ENCODE measurements around the gene RNF168.
"Not testable (repeated sequence)": the region's sequence is repeated elsewhere in the genome, so short reads cannot be mapped to it uniquely, and the experiment has no call there.

Gene RNF168

DNA sequence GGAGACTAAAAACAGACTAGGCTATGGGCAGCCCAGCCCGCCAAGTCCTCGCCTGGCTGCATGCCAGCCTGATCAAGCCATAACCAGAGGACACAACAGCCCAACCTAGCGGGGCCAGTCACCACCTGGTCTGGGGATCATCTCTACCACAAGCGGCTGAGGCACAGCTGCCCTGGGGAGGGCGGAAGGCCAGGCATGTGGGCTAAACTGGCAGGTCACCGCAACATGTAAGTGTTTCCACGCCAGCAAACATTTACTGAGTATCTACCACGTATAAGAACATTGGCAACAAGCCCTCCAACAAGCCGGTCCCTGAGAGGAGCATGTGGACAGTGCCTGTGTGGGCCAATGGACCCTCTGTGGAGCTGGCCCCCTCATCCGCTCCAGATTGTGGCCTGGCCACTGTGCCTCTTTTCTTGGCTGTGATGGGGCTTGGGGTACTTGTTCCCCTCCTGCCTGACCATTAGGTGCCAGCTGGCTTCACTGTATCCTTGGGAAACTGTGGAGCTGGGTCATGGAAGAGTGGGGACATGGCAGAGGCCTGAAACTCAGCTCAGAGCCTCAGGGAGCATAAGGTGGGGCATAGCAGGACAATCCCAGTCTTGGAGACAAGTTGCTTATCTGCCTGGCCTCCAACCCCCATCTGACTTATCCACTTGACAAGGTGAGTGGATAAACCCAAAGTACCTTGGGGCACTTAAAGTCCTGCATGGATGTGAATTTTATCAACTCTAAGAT, 80.4 kb downstream of the RNF168 start:
- TF ChIP-seq ZBTB48 (tag by site-specific recombination; IDR thresholded peaks at IDR 0.05) (peak; percentile 34; the same call in 1 of the 2 replicates), ZNF600 (tag by site-specific recombination; IDR thresholded peaks at IDR 0.05) (peak; percentile 88), ZNF585B (tag by site-specific recombination; IDR thresholded peaks at IDR 0.05) (no peak), ZNF548 (tag by site-specific recombination; IDR thresholded peaks at IDR 0.05) (no peak), TSHZ1 (tag by site-specific recombination; IDR thresholded peaks at IDR 0.05; ENCODE audit: borderline replicate concordance) (no peak), GLIS2 (tag by site-specific recombination; IDR thresholded peaks at IDR 0.05) (0 out of 2 replicates have a peak, but pooled peaks have one; percentile 49), PRDM1 (tag by site-specific recombination; IDR thresholded peaks at IDR 0.05) (no peak), ZNF114 (tag by site-specific recombination; IDR thresholded peaks at IDR 0.05) (no peak), ZNF148 (tag by site-specific recombination; IDR thresholded peaks at IDR 0.05; ENCODE audit: borderline replicate concordance) (no peak), ZNF18 (tag by site-specific recombination; IDR thresholded peaks at IDR 0.05) (no peak), ZNF692 (tag by site-specific recombination; IDR thresholded peaks at IDR 0.05) (no peak), ELK4 (IDR thresholded peaks at IDR 0.05; ENCODE audit: borderline replicate concordance, low read depth, low read length) (no peak)
- TF ChIP-seq, protein P1, sequence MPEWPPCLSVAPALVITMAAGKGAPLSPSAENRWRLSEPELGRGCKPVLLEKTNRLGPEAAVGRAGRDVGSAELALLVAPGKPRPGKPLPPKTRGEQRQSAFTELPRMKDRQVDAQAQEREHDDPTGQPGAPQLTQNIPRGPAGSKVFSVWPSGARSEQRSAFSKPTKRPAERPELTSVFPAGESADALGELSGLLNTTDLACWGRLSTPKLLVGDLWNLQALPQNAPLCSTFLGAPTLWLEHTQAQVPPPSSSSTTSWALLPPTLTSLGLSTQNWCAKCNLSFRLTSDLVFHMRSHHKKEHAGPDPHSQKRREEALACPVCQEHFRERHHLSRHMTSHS (tag by site-specific recombination; IDR thresholded peaks at IDR 0.05): no peak
- TF ChIP-seq, protein P2, sequence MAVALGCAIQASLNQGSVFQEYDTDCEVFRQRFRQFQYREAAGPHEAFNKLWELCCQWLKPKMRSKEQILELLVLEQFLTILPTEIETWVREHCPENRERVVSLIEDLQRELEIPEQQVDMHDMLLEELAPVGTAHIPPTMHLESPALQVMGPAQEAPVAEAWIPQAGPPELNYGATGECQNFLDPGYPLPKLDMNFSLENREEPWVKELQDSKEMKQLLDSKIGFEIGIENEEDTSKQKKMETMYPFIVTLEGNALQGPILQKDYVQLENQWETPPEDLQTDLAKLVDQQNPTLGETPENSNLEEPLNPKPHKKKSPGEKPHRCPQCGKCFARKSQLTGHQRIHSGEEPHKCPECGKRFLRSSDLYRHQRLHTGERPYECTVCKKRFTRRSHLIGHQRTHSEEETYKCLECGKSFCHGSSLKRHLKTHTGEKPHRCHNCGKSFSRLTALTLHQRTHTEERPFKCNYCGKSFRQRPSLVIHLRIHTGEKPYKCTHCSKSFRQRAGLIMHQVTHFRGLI (tag by site-specific recombination; IDR thresholded peaks at IDR 0.05): peak; percentile 79
- Histone ChIP-seq H3K9me3 (ENCODE audit: control insufficient read depth, insufficient read depth, low read depth, low read length) (no peaks in the 10 kb centered on the region), H3K4me3 (ENCODE audit: low read depth, low read length) (no peak overlapping the region), H3K4me1 (ENCODE audit: control insufficient read depth, insufficient read depth, low read length) (0 out of 2 replicates have a peak, but pooled peaks cover 2% of the 10 kb centered on the region), H3K27ac (ENCODE audit: extremely low read depth, low read depth, low read length) (0 out of 2 replicates have a peak overlapping the region, but pooled peaks have one; percentile 2), H3K36me3 (ENCODE audit: control insufficient read depth in 2 of 2, insufficient read depth in 1 of 2, low read length in 2 of 2) (peaks cover 3 to 17% of the 10 kb centered on the region in 2 experiments; a peak in 2 of 3 replicates)
- ChIA-PET POLR2A (interaction anchor here (0.7 to 0.9 kb wide), 1 partner anchor 9 kb away, joined by 3 read pairs; the partner anchor contains the start of gene UBXN7), CTCF (no interaction called here)

DNA sequence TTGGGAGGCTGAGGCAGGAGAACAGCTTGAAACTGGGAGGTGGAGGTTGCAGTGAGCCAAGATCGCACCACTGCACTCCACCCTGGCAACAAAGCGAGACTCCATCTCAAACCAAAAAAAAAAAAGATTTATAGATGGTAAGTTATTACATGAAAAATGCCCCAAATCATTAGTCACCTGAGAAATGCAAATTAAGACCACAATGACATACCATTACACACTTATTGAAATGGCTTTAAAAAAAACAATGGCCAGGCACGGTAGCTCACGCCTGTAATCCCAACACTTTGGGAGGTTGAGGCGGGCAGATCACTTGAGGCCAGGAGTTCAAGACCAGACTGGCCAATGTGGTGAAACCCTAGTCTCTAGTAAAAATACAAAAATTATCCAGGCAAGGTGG, 81.9 kb downstream of the RNF168 start:
- H3K4me1 ChIP-seq (ENCODE audit: control insufficient read depth, insufficient read depth, low read length); H3K36me3 ChIP-seq (ENCODE audit: control insufficient read depth in 2 of 2, insufficient read depth in 1 of 2, low read length in 2 of 2); POLR2A ChIA-PET; H3K27ac ChIP-seq (ENCODE audit: extremely low read depth, low read depth, low read length); H3K9me3 ChIP-seq (ENCODE audit: control insufficient read depth, insufficient read depth, low read depth, low read length); H3K4me3 ChIP-seq (ENCODE audit: low read depth, low read length): not testable (repeated sequence)
- CTCF ChIA-PET: interaction anchor here (0.6 kb wide), 1 partner anchor 81 kb away, joined by 4 read pairs; no protein-coding TSS in a partner anchor

Data from HEK293 (cell line).